Measurements from ENCODE around the gene ZNF616. TPM values are rescaled to one million over a fixed set of nuclear protein-coding genes. Genes with fewer than 3 reads are reported as not detected.

ZNF616 gene
- 1 to 10 TPM; 3.0 to 6.6 (median 4.3) TPM for total RNA-seq

- peak; percentile 99 for DNase-seq (ENCODE audit: extremely low spot score)
- Histone ChIP-seq H3K4me3 (peak within 1 kb of the TSS; percentile 63 to 92 (median 90)), H3K9me3 (no peaks in the 10 kb centered on the region), H3K27me3 (no peaks in the 10 kb centered on the region), H3K36me3 (no peaks in the 10 kb centered on the region), H3K27ac (replicated peaks in 1 of 4) (peak within 1 kb of the TSS; percentile 90 to 97 (median 93)), H3K4me1 (peaks cover 12 to 26% (median 20%) of the 10 kb centered on the region in 4 donors)
- intact Hi-C loops (cut with DNase I) = loop anchor here (1.0 to 5.0 kb wide), 4 partner anchors 33 to 99 kb away; partner anchors contain the start of gene ZNF836
- 0% methylated on average over 40 of the region's 49 CpGs for WGBS
- peak; percentile 34 for TF ChIP-seq POLR2A (IDR thresholded peaks at IDR 0.05; ENCODE audit: low read depth)
- TF ChIP-seq CTCF (IDR thresholded peaks at IDR 0.05) = peak; percentile 74 to 86 (median 79)
- peak; percentile 91 to 93 for TF ChIP-seq POLR2AphosphoS5 (IDR thresholded peaks at IDR 0.05)
- TF ChIP-seq EP300 (IDR thresholded peaks at IDR 0.05) = no peak
These were observed at the start of gene ZNF616 for GRCh38 chr19:52139252-52140031. ZNF616 (minus strand) TSS chr19:52139938; CDS start chr19:52130512, 9,426 bp downstream.

- Histone ChIP-seq H3K4me3 (peak overlapping the region; percentile 53 to 84 (median 62)), H3K27me3 (no peaks in the 10 kb centered on the region), H3K9me3 (no peaks in the 10 kb centered on the region), H3K36me3 (peaks cover 0 to 7% (median 6%) of the 10 kb centered on the region in 4 donors), H3K4me1 (peaks cover 40 to 47% (median 44%) of the 10 kb centered on the region in 4 donors), H3K27ac (replicated peaks in 1 of 4) (peak overlapping the region; percentile 91 to 97 (median 95))
- WGBS = 2% methylated on average over 32 of the region's 32 CpGs
- TF ChIP-seq CTCF (IDR thresholded peaks at IDR 0.05) (no peak), POLR2A (IDR thresholded peaks at IDR 0.05; ENCODE audit: low read depth) (peak; percentile 48), EP300 (IDR thresholded peaks at IDR 0.05) (no peak), POLR2AphosphoS5 (IDR thresholded peaks at IDR 0.05) (peak; percentile 88 to 91)
- intact Hi-C loops (cut with DNase I) = loop anchor here (1.0 kb wide), 1 partner anchor 50 kb away; the partner anchor contains the start of gene ZNF616
- peak; percentile 93 for DNase-seq (ENCODE audit: extremely low spot score)
These were observed 49.3 kb upstream of the ZNF616 start for GRCh38 chr19:52188822-52189734.

GRCh38 chr19:52187407-52187806 lies 47.7 kb upstream of the ZNF616 start:
- TF ChIP-seq CTCF (IDR thresholded peaks at IDR 0.05) (no peak), POLR2A (IDR thresholded peaks at IDR 0.05; ENCODE audit: low read depth) (no peak), POLR2AphosphoS5 (IDR thresholded peaks at IDR 0.05) (no peak), EP300 (IDR thresholded peaks at IDR 0.05) (no peak)
- no peak for DNase-seq (ENCODE audit: extremely low spot score)
- 100% methylated on average over 1 of the region's 1 CpG for WGBS
- H3K27me3 ChIP-seq = no peaks in the 10 kb centered on the region
- H3K36me3 ChIP-seq = no peaks in the 10 kb centered on the region
- H3K4me3 ChIP-seq = no peak overlapping the region
- no peaks in the 10 kb centered on the region for H3K9me3 ChIP-seq
- H3K4me1 ChIP-seq = peaks cover 25 to 31% (median 27%) of the 10 kb centered on the region in 4 donors
- H3K27ac ChIP-seq (replicated peaks in 1 of 4) = peak overlapping the region in 2 of 4 donors; percentile 91 to 97
- intact Hi-C loops (cut with DNase I) = no loop called here

- TF ChIP-seq POLR2AphosphoS5 (IDR thresholded peaks at IDR 0.05) (no peak), CTCF (IDR thresholded peaks at IDR 0.05) (no peak), EP300 (IDR thresholded peaks at IDR 0.05) (no peak), POLR2A (IDR thresholded peaks at IDR 0.05; ENCODE audit: low read depth) (no peak)
These were observed 36.8 kb upstream of the ZNF616 start for GRCh38 chr19:52176574-52176973.

More at GRCh38 chr19:52176574-52176973, 36.8 kb upstream of the ZNF616 start:
- Histone ChIP-seq H3K27me3 (no peaks in the 10 kb centered on the region), H3K4me1 (peaks cover 5 to 8% (median 8%) of the 10 kb centered on the region in 4 donors), H3K4me3 (no peak overlapping the region), H3K36me3 (no peaks in the 10 kb centered on the region), H3K9me3 (no peaks in the 10 kb centered on the region), H3K27ac (replicated peaks in 1 of 4) (no peak overlapping the region)
- intact Hi-C loops (cut with DNase I) = no loop called here
- 76% methylated on average over 10 of the region's 10 CpGs for whole genome bisulfite sequencing
- no peak for DNase-seq (ENCODE audit: extremely low spot score)

Measured in esophagus muscularis mucosa (tissue), 4 donors.